BE2C (cell line): ENCODE data around the gene IFNA13.
"Not testable (repeated sequence)": the region's sequence is repeated elsewhere in the genome, so short reads cannot be mapped to it uniquely, and the experiment has no call there.

Experiments
- DNase-seq: peaks from one replicate; pipeline ENCODE4 v3.0.0-alpha.2; 2020
- H3K27me3 ChIP-seq: fragments of 250-450 bp; sonication (Bioruptor Pico); 2 replicates; pipeline ENCODE4 v1.5.1; 2020; ENCODE audit warnings: mild to moderate bottlenecking
- H3K36me3 ChIP-seq: fragments of 250-450 bp; sonication (Bioruptor Pico); 2 replicates; pipeline ENCODE4 v1.5.1; 2020; ENCODE audit warnings: mild to moderate bottlenecking
- H3K4me1 ChIP-seq: fragments of 250-450 bp; sonication (Bioruptor Pico); 2 replicates; pipeline ENCODE4 v1.5.1; 2020
- H3K4me3 ChIP-seq: 2 replicates; pipeline ENCODE4 v1.5.1; 2011; ENCODE audit warnings: low read depth, low read length
- H3K9me3 ChIP-seq: fragments of 250-450 bp; sonication (Bioruptor Pico); 2 replicates; pipeline ENCODE4 v1.5.1; 2020
- CTCF ChIP-seq: IDR thresholded peaks from 2 replicates; pipeline ENCODE4 v1.5.1; 2012; ENCODE audit warnings: mild to moderate bottlenecking, low read depth, low read length

The IFNA13 gene

GRCh38 chr9:21395778-21396717, 28.2 kb upstream of the IFNA13 start:
- Histone ChIP-seq H3K9me3 (no peaks in the 10 kb centered on the region), H3K27me3 (peaks cover 76% of the 10 kb centered on the region), H3K36me3 (no peaks in the 10 kb centered on the region), H3K4me3 (peak overlapping the region; percentile 47), H3K4me1 (no peaks in the 10 kb centered on the region)
- DNase-seq, result peak; percentile 70
- TF ChIP-seq CTCF, result peak; percentile 83

GRCh38 chr9:21392270-21392669, 24.4 kb upstream of the IFNA13 start:
- DNase-seq, result peak; percentile 18
- Histone ChIP-seq H3K27me3 (peaks cover 57% of the 10 kb centered on the region), H3K4me1 (no peaks in the 10 kb centered on the region)

DNA sequence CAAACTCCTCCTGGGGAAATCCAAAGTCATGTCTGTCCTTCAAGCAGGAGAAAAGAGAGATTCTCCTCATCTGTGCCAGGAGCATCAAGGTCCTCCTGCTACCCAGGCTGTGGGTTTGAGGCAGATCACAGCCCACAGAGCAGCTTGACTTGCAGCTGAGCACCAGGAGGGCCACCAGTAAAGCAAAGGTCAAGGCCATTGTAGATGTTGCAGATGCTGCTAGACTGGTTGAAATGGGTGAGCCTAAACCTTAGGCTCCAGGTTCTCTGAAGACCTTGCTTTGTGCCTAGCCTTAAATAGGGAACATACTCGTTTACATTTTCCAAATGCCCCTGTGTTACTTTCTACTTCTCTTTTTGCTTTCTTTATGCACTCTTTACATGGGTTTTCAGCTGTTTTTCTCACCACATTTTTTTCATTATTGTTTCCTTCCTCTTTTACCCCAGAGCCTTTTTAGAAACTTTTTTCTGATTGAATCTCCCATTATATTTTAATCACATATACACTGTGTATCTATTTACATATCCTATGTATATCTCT, 17.3 kb upstream of the IFNA13 start, which contains the start of gene IFNA2:
Gene IFNA2 (minus strand): TSS at position 268 of the 540 bp plus-strand sequence. CDS start 69 bp downstream, at position 199.
- Histone ChIP-seq H3K9me3 (no peaks in the 10 kb centered on the region), H3K4me3 (no peak within 1 kb of the TSS), H3K36me3 (no peaks in the 10 kb centered on the region), H3K27me3 (peaks cover 29% of the 10 kb centered on the region), H3K4me1 (no peaks in the 10 kb centered on the region)
- no peak for DNase-seq
- no peak for TF ChIP-seq CTCF

More at GRCh38 chr9:21392270-21392669, 24.4 kb upstream of the IFNA13 start:
- Histone ChIP-seq H3K36me3 (no peaks in the 10 kb centered on the region), H3K4me3 (no peak overlapping the region), H3K9me3 (no peaks in the 10 kb centered on the region)
- peak; percentile 45 for TF ChIP-seq CTCF

- no peak for DNase-seq
- no peak for TF ChIP-seq CTCF
- H3K4me3 ChIP-seq, result no peak overlapping the region
- H3K27me3 ChIP-seq, result peaks cover 44% of the 10 kb centered on the region
- no peaks in the 10 kb centered on the region for H3K4me1 ChIP-seq
- H3K36me3 ChIP-seq, result no peaks in the 10 kb centered on the region
- no peaks in the 10 kb centered on the region for H3K9me3 ChIP-seq
Observed at GRCh38 chr9:21383627-21384026, 15.8 kb upstream of the IFNA13 start.

DNA sequence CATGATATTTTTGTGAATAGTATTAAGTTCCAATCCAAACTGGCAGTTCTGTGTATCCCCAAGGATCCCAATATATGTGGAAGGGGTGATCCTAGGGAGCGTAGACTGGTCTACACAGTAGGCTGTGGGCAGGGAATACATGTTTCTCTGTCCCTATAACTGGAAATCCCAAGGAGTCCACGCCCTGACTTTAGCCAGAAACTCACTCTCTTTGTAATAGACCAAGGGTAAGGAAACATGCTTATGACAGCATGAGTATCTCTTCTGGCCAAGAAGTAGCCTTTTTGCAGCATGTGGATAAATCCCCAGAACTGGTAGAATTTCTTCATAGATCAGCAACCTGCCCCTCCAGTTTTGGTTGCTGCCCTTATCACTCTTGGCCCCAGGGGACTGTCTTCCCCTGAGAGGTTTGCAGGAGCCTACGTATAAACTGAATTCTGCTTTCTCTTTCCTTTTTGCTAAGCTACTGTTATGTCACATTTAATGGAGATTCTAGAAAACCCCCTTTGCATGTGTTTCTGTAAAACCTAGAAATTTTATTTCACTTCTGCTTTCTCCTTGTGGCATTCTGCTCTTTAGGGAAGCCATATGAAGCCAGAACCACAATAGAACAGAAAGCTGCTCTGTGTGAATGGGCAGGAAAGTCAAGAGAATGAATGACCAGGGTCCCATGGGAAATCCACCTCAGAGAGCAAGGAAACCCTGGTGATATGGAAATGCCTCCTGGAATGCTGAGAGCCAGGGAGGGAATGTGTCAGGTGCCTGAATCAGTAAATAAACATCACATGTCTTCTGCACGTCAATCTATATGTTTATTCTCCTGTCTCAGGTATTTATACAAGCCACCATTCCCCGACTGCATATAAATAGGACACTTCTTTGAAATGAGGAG, 13.8 kb upstream of the IFNA13 start:
- Histone ChIP-seq H3K27me3 (peaks cover 46% of the 10 kb centered on the region), H3K36me3 (no peaks in the 10 kb centered on the region), H3K4me1 (no peaks in the 10 kb centered on the region), H3K4me3 (no peak overlapping the region), H3K9me3 (no peaks in the 10 kb centered on the region)
- no peak for TF ChIP-seq CTCF
- no peak for DNase-seq

- not testable (repeated sequence) for H3K36me3 ChIP-seq, H3K4me1 ChIP-seq, DNase-seq, H3K9me3 ChIP-seq, H3K4me3 ChIP-seq
- peaks cover 10% of the 10 kb centered on the region for H3K27me3 ChIP-seq
Observed at GRCh38 chr9:21371467-21371866, 3.6 kb upstream of the IFNA13 start.

DNA sequence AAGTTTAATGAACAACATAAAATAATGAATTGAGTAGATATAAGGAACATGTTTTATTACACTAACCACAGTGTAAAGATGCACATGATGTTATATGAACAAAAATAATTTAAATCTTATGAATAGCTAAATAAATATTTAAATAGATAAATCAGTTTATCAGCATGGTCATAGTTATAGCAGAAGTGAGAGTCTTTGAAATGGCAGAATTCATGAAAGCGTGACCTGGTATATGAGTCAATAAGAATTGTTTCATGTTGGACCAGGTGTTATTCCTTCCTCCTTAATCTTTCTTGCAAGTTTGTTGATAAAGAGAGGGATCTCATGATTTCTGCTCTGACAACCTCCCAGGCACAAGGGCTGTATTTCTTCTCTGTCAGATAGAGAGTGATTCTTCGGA, 688 bp downstream of the IFNA13 start:
- not testable (repeated sequence) for H3K9me3 ChIP-seq, H3K4me1 ChIP-seq, H3K36me3 ChIP-seq, H3K4me3 ChIP-seq, DNase-seq
- peaks cover 13% of the 10 kb centered on the region for H3K27me3 ChIP-seq
